GM19035 (cell line): ENCODE data around the gene RHCE.
"Not testable (repeated sequence)": the region's sequence is repeated elsewhere in the genome, so short reads cannot be mapped to it uniquely, and the experiment has no call there.

ENCODE experiments used
- ATAC-seq: cut with Tn5 transposase; IDR thresholded peaks from one replicate; pipeline ENCODE4 v1.9.1; 2021; ENCODE audit not compliant: unreplicated experiment

RHCE gene

GRCh38 chr1:25420715-25421114, at the start of gene RHCE:
TSS of gene RHCE (minus strand) at chr1:25420825. CDS start at chr1:25420786, 39 bp downstream.
- ATAC-seq: not testable (repeated sequence)

GRCh38 chr1:25469177-25469576, 48.6 kb upstream of the RHCE start:
- ATAC-seq: no peak

GRCh38 chr1:25468033-25468432, 47.4 kb upstream of the RHCE start:
- ATAC-seq: no peak

GRCh38 chr1:25467616-25468015, 47.0 kb upstream of the RHCE start:
- no peak for ATAC-seq

- ATAC-seq: no peak
Observed at GRCh38 chr1:25467193-25467592, 46.6 kb upstream of the RHCE start.

GRCh38 chr1:25462732-25463131, 42.1 kb upstream of the RHCE start:
- ATAC-seq: no peak

- ATAC-seq: no peak
Observed at GRCh38 chr1:25461849-25462248, 41.2 kb upstream of the RHCE start.

- not testable (repeated sequence) for ATAC-seq
Observed at GRCh38 chr1:25460816-25461215, 40.2 kb upstream of the RHCE start.

GRCh38 chr1:25460020-25460419, 39.4 kb upstream of the RHCE start:
- no peak for ATAC-seq

GRCh38 chr1:25458541-25459298, 38.1 kb upstream of the RHCE start:
- no peak for ATAC-seq

- no peak for ATAC-seq
Observed at GRCh38 chr1:25456502-25456901, 35.9 kb upstream of the RHCE start.

GRCh38 chr1:25451908-25452307, 31.3 kb upstream of the RHCE start:
- no peak for ATAC-seq

- ATAC-seq: no peak
Observed at GRCh38 chr1:25450891-25451290, 30.3 kb upstream of the RHCE start.

GRCh38 chr1:25447547-25447946, 26.9 kb upstream of the RHCE start:
- ATAC-seq: peak; percentile 67

GRCh38 chr1:25445993-25446538, 25.4 kb upstream of the RHCE start:
- ATAC-seq: no peak

GRCh38 chr1:25444604-25445003, 24.0 kb upstream of the RHCE start:
- not testable (repeated sequence) for ATAC-seq

- no peak for ATAC-seq
Observed at GRCh38 chr1:25443030-25443699, 22.5 kb upstream of the RHCE start.

GRCh38 chr1:25442178-25442577, 21.6 kb upstream of the RHCE start:
- no peak for ATAC-seq

- no peak for ATAC-seq
Observed at GRCh38 chr1:25439287-25439686, 18.7 kb upstream of the RHCE start.

GRCh38 chr1:25437672-25438071, 17.0 kb upstream of the RHCE start:
- ATAC-seq: no peak

- no peak for ATAC-seq
Observed at GRCh38 chr1:25435397-25436108, 14.9 kb upstream of the RHCE start.
